Measurements from ENCODE around the gene PAX4.
"Not testable (repeated sequence)": the region's sequence is repeated elsewhere in the genome, so short reads cannot be mapped to it uniquely, and the experiment has no call there.

Gene PAX4

DNA sequence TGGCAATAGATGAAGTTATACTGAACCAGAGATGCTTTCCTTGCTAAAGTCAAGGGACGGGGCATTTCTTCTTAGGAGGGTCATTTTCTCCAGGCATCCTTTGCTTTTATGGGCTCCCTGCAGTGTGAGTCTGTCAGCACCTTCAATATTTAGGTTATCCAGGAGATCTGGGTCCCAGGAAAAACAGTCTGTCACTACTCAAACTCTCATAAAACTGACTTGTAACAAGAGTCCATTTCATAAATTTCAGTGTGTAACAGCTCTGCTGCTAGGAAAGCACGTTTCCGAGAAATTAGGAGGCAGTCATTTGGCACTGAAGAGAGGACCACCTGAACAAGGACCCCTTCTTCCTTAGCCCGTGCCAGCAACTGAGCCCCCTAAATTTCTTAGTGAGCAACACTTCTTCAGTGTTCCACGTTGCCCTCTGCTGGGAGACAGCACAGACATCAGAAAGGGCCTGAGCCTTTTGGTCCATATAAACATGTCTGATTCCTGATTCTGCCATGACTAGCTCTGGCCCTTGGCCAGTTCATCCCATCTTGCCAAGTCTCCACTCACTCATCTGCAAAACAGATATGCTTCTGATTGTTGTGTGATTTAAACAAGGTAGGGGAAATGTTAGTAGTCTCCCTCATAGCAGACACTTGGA, 39.8 kb downstream of the PAX4 start:
- no peak overlapping the region for H3K4me3 ChIP-seq (replicated peaks; ENCODE audit: low read depth, low read length)
- TF ChIP-seq, protein P1, sequence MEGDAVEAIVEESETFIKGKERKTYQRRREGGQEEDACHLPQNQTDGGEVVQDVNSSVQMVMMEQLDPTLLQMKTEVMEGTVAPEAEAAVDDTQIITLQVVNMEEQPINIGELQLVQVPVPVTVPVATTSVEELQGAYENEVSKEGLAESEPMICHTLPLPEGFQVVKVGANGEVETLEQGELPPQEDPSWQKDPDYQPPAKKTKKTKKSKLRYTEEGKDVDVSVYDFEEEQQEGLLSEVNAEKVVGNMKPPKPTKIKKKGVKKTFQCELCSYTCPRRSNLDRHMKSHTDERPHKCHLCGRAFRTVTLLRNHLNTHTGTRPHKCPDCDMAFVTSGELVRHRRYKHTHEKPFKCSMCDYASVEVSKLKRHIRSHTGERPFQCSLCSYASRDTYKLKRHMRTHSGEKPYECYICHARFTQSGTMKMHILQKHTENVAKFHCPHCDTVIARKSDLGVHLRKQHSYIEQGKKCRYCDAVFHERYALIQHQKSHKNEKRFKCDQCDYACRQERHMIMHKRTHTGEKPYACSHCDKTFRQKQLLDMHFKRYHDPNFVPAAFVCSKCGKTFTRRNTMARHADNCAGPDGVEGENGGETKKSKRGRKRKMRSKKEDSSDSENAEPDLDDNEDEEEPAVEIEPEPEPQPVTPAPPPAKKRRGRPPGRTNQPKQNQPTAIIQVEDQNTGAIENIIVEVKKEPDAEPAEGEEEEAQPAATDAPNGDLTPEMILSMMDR (IDR thresholded peaks at IDR 0.05; ENCODE audit: insufficient read depth, low read length, poor library complexity, severe bottlenecking): peak; percentile 11
- DNase-seq (ENCODE audit: extremely low read depth, insufficient read length): no peak

DNA sequence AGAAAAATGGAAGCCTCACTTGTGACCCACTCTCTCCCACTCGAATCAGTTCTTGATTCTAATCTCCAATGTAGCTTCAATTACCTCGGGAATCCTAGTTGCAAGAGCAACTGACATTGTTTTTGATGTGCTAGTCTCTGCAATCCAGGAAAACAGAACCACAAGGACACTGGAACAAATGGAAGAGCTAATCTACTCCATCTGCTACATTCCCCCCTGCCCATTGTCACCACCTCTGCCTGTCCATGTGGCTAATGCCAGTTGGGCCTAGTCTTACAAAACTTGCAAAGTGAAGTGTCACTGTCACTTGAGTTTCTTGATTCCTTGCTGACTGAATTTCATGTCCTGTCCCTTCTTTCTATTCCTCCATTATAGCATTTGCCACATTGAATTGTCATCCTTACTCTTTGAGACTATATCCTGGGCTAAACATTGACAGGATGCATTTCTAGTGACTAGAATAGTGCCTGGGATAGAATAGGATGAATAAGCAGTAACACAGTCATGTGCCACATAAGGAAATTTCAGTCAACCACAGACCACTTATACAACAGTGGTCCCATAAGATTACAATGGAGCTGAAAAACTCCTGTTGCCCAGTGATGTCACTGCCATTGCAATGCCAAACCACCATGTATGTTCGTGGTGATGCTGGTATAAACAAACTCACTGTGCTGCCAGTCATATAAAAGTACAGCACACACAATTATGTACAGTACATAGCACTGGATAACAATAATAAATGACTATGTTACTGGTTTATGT, 46.0 kb downstream of the PAX4 start:
- TF ChIP-seq, protein P1 (IDR thresholded peaks at IDR 0.05; ENCODE audit: insufficient read depth, low read length, poor library complexity, severe bottlenecking): no peak
- no peak for DNase-seq (ENCODE audit: extremely low read depth, insufficient read length)
- Histone ChIP-seq H3K4me3 (replicated peaks; ENCODE audit: low read depth, low read length) (no peak overlapping the region), H3K27me3 (replicated peaks; ENCODE audit: control insufficient read depth, insufficient read depth, low read length) (no peaks in the 10 kb centered on the region), H3K36me3 (ENCODE audit: control insufficient read depth, insufficient read depth, low read length) (peaks cover 2% of the 10 kb centered on the region; the same call in 1 of the 2 replicates)

More for the DNA sequence above, 39.8 kb downstream of the PAX4 start:
- Histone ChIP-seq H3K36me3 (ENCODE audit: control insufficient read depth, insufficient read depth, low read length) (peaks cover 21% of the 10 kb centered on the region), H3K27me3 (replicated peaks; ENCODE audit: control insufficient read depth, insufficient read depth, low read length) (no peaks in the 10 kb centered on the region)

DNA sequence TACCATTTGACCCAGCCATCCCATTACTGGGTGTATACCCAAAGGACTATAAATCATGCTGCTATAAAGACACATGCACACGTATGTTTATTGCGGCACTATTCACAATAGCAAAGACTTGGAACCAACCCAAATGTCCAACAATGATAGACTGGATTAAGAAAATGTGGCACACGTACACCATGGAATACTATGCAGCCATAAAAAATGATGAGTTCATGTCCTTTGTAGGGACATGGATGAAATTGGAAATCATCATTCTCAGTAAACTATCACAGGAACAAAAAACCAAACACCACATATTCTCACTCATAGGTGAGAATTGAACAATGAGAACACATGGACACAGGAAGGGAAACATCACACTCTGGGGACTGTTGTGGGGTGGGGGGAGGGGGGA, 49.9 kb downstream of the PAX4 start:
- H3K4me3 ChIP-seq (replicated peaks; ENCODE audit: low read depth, low read length); H3K27me3 ChIP-seq (replicated peaks; ENCODE audit: control insufficient read depth, insufficient read depth, low read length); H3K36me3 ChIP-seq (ENCODE audit: control insufficient read depth, insufficient read depth, low read length); DNase-seq (ENCODE audit: extremely low read depth, insufficient read length): not testable (repeated sequence)

DNA sequence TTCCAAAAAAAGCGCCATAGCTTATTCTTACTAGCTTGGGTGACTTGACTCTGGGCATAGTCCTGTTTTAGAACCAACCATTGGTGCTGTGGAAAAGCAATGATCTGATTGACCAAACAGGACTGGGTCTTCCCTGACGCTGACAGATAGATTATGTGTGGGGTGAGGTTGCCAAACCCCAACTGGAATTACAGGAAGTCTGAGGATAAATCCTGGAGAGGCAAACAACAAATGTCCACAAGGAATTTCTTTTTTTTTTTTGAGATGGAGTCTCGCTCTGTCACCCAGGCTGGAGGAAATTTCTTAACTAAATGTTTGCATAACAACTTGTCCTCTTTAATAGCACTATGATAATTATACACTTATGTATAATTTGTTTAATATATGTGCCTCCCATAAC, 51.7 kb downstream of the PAX4 start:
- H3K4me3 ChIP-seq (replicated peaks; ENCODE audit: low read depth, low read length): no peak overlapping the region
- no peaks in the 10 kb centered on the region for H3K36me3 ChIP-seq (ENCODE audit: control insufficient read depth, insufficient read depth, low read length)
- no peak for DNase-seq (ENCODE audit: extremely low read depth, insufficient read length)
- no peaks in the 10 kb centered on the region for H3K27me3 ChIP-seq (replicated peaks; ENCODE audit: control insufficient read depth, insufficient read depth, low read length)
- TF ChIP-seq, protein P1 (IDR thresholded peaks at IDR 0.05; ENCODE audit: insufficient read depth, low read length, poor library complexity, severe bottlenecking): no peak

All from GM06990 (cell line).